Loucy (cell line): Measurements from ENCODE around the gene TEAD4.

Experiments
- H2AFZ ChIP-seq: fragments of 200-600 bp; sonication (generic); 2 replicates; pipeline ENCODE4 v1.6.0; 2016; ENCODE audit warnings: antibody characterized with exemption, mild to moderate bottlenecking, low read length, moderate library complexity
- H3F3A ChIP-seq: fragments of 200-600 bp; 2 replicates; pipeline ENCODE4 v1.6.0; 2016; ENCODE audit warnings: antibody characterized with exemption, low read depth, mild to moderate bottlenecking
- H3K27me3 ChIP-seq: fragments of 200-600 bp; sonication (generic); 2 replicates; pipeline ENCODE4 v1.6.1; 2014; ENCODE audit warnings: low read length, mild to moderate bottlenecking; ENCODE audit not compliant: insufficient read depth, poor library complexity, severe bottlenecking
- H3K36me3 ChIP-seq: fragments of 200-600 bp; sonication (generic); 2 replicates; pipeline ENCODE4 v1.6.1; 2016; ENCODE audit warnings: low read length; ENCODE audit not compliant: insufficient read depth
- H3K4me1 ChIP-seq: fragments of 200-600 bp; sonication (generic); 2 replicates; pipeline ENCODE4 v1.5.1; 2014; ENCODE audit warnings: low read length, mild to moderate bottlenecking; ENCODE audit not compliant: insufficient read depth, poor library complexity, severe bottlenecking
- H3K4me2 ChIP-seq: fragments of 200-600 bp; sonication (generic); 2 replicates; pipeline ENCODE4 v1.6.0; 2014; ENCODE audit warnings: antibody characterized with exemption, low read length, low read depth, mild to moderate bottlenecking; ENCODE audit not compliant: poor library complexity, severe bottlenecking
- H3K4me3 ChIP-seq: fragments of 200-600 bp; sonication (generic); 2 replicates; pipeline ENCODE4 v1.5.1; 2014; ENCODE audit warnings: low read length, mild to moderate bottlenecking, mixed read lengths; ENCODE audit not compliant: poor library complexity, severe bottlenecking
- H3K79me2 ChIP-seq: fragments of 200-600 bp; sonication (generic); 2 replicates; pipeline ENCODE4 v1.6.1; 2014; ENCODE audit warnings: low read length; ENCODE audit not compliant: insufficient read depth
- H3K9ac ChIP-seq: fragments of 200-600 bp; sonication (generic); 2 replicates; pipeline ENCODE4 v1.6.0; 2014; ENCODE audit warnings: mild to moderate bottlenecking, low read depth, low read length, moderate library complexity; ENCODE audit not compliant: poor library complexity, severe bottlenecking
- H3K9me2 ChIP-seq: fragments of 200-600 bp; sonication (generic); replicated peaks from 2 replicates; pipeline ENCODE4 v1.6.1; 2016; ENCODE audit warnings: low read depth, low read length, mixed read lengths
- H3K9me3 ChIP-seq: fragments of 200-600 bp; sonication (generic); 2 replicates; pipeline ENCODE4 v1.6.1; 2014; ENCODE audit warnings: mild to moderate bottlenecking, antibody characterized with exemption, low read length, low read depth; ENCODE audit not compliant: insufficient read depth
- H4K20me1 ChIP-seq: fragments of 200-600 bp; sonication (generic); 2 replicates; pipeline ENCODE4 v1.6.0; 2014; ENCODE audit warnings: antibody characterized with exemption, low read length, mild to moderate bottlenecking; ENCODE audit not compliant: insufficient read depth, poor library complexity, severe bottlenecking
- EZH2phosphoT487 ChIP-seq: fragments of 200-600 bp; IDR thresholded peaks from 2 replicates; pipeline ENCODE4 v1.6.1; 2018; ENCODE audit warnings: antibody characterized with exemption, mild to moderate bottlenecking, moderate library complexity, borderline replicate concordance
- TF ChIP-seq, protein P1 (sequence below): fragments of 200-600 bp; sonication (generic); conservative IDR thresholded peaks from 2 replicates; pipeline ENCODE4 v1.5.1; 2014; ENCODE audit warnings: mild to moderate bottlenecking, antibody characterized with exemption, low read length

The TEAD4 gene

DNA sequence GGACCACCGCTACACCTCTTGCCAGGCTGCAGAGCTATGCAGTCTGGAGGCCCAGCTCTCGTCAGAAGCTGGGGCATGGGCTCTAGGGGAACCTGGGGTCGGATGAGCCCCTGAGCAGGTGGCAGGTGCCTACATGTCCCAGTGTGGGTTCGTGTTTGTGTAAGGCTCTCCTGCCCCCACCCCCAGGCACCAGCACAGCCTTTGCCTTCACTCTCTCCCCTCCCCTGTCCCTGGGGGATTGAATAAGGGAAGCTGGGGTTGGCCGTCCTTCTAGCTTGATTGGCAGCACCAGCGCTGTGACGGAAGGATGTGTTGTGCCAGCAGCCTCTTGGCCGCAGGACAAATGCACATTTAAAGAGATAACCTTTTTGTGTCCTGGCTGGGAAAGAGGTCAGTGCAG is 83.2 kb downstream of the TEAD4 start:
- Histone ChIP-seq H2AFZ (no peak overlapping the region), H3K79me2 (no peaks in the 10 kb centered on the region), H4K20me1 (no peaks in the 10 kb centered on the region), H3K9ac (no peak overlapping the region), H3K4me3 (no peak overlapping the region), H3K27me3 (no peaks in the 10 kb centered on the region), H3K4me2 (no peak overlapping the region), H3K9me2 (no peaks in the 10 kb centered on the region), H3K36me3 (no peaks in the 10 kb centered on the region), H3F3A (no peaks in the 10 kb centered on the region), H3K4me1 (no peaks in the 10 kb centered on the region), H3K9me3 (no peaks in the 10 kb centered on the region)
- TF ChIP-seq EZH2phosphoT487 = no peak
- TF ChIP-seq, protein P1, sequence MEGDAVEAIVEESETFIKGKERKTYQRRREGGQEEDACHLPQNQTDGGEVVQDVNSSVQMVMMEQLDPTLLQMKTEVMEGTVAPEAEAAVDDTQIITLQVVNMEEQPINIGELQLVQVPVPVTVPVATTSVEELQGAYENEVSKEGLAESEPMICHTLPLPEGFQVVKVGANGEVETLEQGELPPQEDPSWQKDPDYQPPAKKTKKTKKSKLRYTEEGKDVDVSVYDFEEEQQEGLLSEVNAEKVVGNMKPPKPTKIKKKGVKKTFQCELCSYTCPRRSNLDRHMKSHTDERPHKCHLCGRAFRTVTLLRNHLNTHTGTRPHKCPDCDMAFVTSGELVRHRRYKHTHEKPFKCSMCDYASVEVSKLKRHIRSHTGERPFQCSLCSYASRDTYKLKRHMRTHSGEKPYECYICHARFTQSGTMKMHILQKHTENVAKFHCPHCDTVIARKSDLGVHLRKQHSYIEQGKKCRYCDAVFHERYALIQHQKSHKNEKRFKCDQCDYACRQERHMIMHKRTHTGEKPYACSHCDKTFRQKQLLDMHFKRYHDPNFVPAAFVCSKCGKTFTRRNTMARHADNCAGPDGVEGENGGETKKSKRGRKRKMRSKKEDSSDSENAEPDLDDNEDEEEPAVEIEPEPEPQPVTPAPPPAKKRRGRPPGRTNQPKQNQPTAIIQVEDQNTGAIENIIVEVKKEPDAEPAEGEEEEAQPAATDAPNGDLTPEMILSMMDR = no peak

DNA sequence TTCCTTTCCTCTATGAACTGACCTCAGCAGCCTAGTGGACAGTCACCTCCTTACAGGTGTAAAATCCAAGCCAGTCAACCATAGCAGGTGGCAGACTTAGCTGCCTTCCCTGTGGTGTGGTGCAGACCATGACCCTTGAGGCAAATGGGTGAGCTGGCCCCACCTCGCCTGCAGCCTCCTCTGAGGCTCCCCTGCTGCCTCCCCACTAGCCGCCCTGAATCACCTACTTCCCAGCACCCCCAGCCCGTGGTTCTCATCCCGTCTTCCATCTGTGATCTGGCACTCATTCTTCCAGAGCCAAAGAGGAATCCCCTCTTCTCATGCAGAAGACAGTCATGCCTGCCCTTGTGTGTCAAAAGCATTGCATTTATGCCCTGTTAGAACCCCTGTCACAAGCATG is 83.6 kb downstream of the TEAD4 start:
- H4K20me1 ChIP-seq = no peaks in the 10 kb centered on the region
- no peak overlapping the region for H3K4me3 ChIP-seq
- H3K9ac ChIP-seq = no peak overlapping the region
- no peak overlapping the region for H3K4me2 ChIP-seq
- TF ChIP-seq EZH2phosphoT487 = no peak
- TF ChIP-seq, protein P1 = no peak
- H3K4me1 ChIP-seq = no peaks in the 10 kb centered on the region
- H3K27me3 ChIP-seq = no peaks in the 10 kb centered on the region
- no peak overlapping the region for H2AFZ ChIP-seq
- H3K9me2 ChIP-seq = no peaks in the 10 kb centered on the region
- no peaks in the 10 kb centered on the region for H3K79me2 ChIP-seq
- H3F3A ChIP-seq = no peaks in the 10 kb centered on the region
- H3K9me3 ChIP-seq = no peaks in the 10 kb centered on the region
- no peaks in the 10 kb centered on the region for H3K36me3 ChIP-seq

DNA sequence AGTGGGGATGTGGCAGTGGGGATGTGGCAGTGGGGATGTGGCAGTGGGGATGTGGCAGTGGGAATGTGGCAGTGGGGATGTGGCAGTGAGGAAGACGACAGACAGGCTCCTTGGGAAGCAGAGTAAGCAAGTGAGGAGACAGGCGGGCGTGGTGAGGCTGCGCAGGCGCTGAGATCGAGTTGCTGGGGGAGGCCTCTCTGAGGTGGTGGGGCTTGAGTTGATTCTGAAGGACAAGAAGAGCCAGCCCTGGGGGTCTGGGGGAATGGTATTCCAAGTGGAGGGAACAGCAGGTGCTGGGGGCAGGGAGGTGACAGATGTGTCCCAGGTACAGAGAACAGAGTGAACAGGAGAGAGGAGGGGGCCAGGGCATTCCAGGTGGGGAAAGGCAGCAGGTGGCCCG is 84.2 kb downstream of the TEAD4 start:
- no peak overlapping the region for H3K9ac ChIP-seq
- no peaks in the 10 kb centered on the region for H3K36me3 ChIP-seq
- no peak overlapping the region for H3K4me2 ChIP-seq
- H3K79me2 ChIP-seq = no peaks in the 10 kb centered on the region
- no peaks in the 10 kb centered on the region for H3K27me3 ChIP-seq
- no peak overlapping the region for H2AFZ ChIP-seq
- no peaks in the 10 kb centered on the region for H3K9me2 ChIP-seq
- TF ChIP-seq, protein P1 = no peak
- TF ChIP-seq EZH2phosphoT487 = no peak
- no peaks in the 10 kb centered on the region for H3K4me1 ChIP-seq
- no peaks in the 10 kb centered on the region for H3K9me3 ChIP-seq
- H3K4me3 ChIP-seq = no peak overlapping the region
- no peaks in the 10 kb centered on the region for H3F3A ChIP-seq
- no peaks in the 10 kb centered on the region for H4K20me1 ChIP-seq
